Measurements from ENCODE around the gene FES. TPM values are rescaled to one million over a fixed set of nuclear protein-coding genes. Genes with fewer than 3 reads are reported as not detected.

Gene FES
- total and polyA plus RNA-seq, 2 experiments from 2014 or later: 3.5 TPM

DNA sequence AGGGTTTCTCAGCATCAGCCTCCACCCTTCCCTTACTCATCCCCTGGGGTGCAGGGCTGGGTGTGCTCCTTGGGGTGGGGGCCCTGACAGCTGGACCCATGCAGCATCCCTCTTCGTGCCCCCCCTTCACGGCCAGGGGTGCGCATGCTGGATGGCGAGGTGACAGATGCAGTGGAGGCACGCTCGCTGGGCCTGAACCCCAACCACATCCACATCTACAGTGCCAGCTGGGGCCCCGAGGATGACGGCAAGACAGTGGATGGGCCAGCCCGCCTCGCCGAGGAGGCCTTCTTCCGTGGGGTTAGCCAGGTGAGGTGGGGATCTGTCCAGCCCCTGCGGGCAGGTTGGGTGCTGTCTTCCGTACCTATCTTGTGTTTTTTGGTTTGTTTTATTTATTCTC, 6.3 kb upstream of the FES start:
- H3F3A ChIP-seq (ENCODE audit: insufficient read depth): no peaks in the 10 kb centered on the region; the same call in 1 of the 2 replicates
- in situ Hi-C loops (cut with MboI): loop anchor here (25.0 kb wide), 1 partner anchor 566 kb away; no protein-coding TSS in a partner anchor
- no peak overlapping the region for H3K9ac ChIP-seq
- 88 to 90% methylated on average over 13 to 14 of the region's 14 CpGs for WGBS, 2 experiments (ENCODE audit: low coverage in 1 of 2, low lambda C conversion rate in 2 of 2, missing lambda C conversion rate in 2 of 2)
- H3K9me3 ChIP-seq (ENCODE audit: low read depth): no peaks in the 10 kb centered on the region
- no peaks in the 10 kb centered on the region for H3K27me3 ChIP-seq (replicated peaks; ENCODE audit: insufficient read depth)
- TF ChIP-seq EZH2phosphoT487 (IDR thresholded peaks at IDR 0.05; ENCODE audit: insufficient read depth, low read depth) (no peak), EZH2 (IDR thresholded peaks at IDR 0.05; ENCODE audit: insufficient read depth, poor library complexity, severe bottlenecking) (no peak)
- no peak overlapping the region for H3K4me3 ChIP-seq
- H2AFZ ChIP-seq: no peak overlapping the region
- H4K20me1 ChIP-seq (ENCODE audit: insufficient read depth): no peaks in the 10 kb centered on the region
- no peak overlapping the region for H3K4me2 ChIP-seq (ENCODE audit: unreplicated experiment)
- peaks cover 5% of the 10 kb centered on the region; the same call in 1 of the 2 replicates for H3K36me3 ChIP-seq (ENCODE audit: low read depth)
- no peak for DNase-seq
- H3K9me2 ChIP-seq (ENCODE audit: insufficient read depth): no peaks in the 10 kb centered on the region
- no peak overlapping the region for H3K27ac ChIP-seq
- H3K79me2 ChIP-seq (ENCODE audit: insufficient read depth): peaks cover 36% of the 10 kb centered on the region
- H3K4me1 ChIP-seq (ENCODE audit: insufficient read depth): peaks cover 13% of the 10 kb centered on the region

DNA sequence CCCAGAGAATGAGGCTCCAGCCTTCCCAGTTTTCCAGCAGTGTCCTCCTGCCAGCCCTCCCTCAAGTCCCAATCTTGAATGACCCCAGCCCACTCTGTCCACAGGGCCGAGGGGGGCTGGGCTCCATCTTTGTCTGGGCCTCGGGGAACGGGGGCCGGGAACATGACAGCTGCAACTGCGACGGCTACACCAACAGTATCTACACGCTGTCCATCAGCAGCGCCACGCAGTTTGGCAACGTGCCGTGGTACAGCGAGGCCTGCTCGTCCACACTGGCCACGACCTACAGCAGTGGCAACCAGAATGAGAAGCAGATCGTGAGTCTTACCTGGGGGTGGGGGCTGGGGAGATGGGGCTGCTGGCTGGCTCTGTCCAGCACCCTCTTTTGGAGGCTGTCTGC, 5.6 kb upstream of the FES start:
- Histone ChIP-seq H3K4me3 (no peak overlapping the region), H3K9ac (no peak overlapping the region), H3K9me2 (ENCODE audit: insufficient read depth) (no peaks in the 10 kb centered on the region), H3K27ac (no peak overlapping the region), H3K36me3 (ENCODE audit: low read depth) (peaks cover 5% of the 10 kb centered on the region; the same call in 1 of the 2 replicates), H3K4me1 (ENCODE audit: insufficient read depth) (peaks cover 6% of the 10 kb centered on the region), H3K4me2 (ENCODE audit: unreplicated experiment) (no peak overlapping the region), H4K20me1 (ENCODE audit: insufficient read depth) (no peaks in the 10 kb centered on the region), H3F3A (ENCODE audit: insufficient read depth) (no peaks in the 10 kb centered on the region; the same call in 1 of the 2 replicates), H3K9me3 (ENCODE audit: low read depth) (no peaks in the 10 kb centered on the region), H3K79me2 (ENCODE audit: insufficient read depth) (peaks cover 30% of the 10 kb centered on the region), H3K27me3 (replicated peaks; ENCODE audit: insufficient read depth) (no peaks in the 10 kb centered on the region), H2AFZ (no peak overlapping the region)
- in situ Hi-C loops (cut with MboI): loop anchor here (25.0 kb wide), 1 partner anchor 566 kb away; no protein-coding TSS in a partner anchor
- WGBS, 2 experiments (ENCODE audit: low coverage in 1 of 2, low lambda C conversion rate in 2 of 2, missing lambda C conversion rate in 2 of 2): 91 to 95% methylated on average over 15 of the region's 15 CpGs
- TF ChIP-seq EZH2phosphoT487 (IDR thresholded peaks at IDR 0.05; ENCODE audit: insufficient read depth, low read depth): no peak
- no peak for DNase-seq

DNA sequence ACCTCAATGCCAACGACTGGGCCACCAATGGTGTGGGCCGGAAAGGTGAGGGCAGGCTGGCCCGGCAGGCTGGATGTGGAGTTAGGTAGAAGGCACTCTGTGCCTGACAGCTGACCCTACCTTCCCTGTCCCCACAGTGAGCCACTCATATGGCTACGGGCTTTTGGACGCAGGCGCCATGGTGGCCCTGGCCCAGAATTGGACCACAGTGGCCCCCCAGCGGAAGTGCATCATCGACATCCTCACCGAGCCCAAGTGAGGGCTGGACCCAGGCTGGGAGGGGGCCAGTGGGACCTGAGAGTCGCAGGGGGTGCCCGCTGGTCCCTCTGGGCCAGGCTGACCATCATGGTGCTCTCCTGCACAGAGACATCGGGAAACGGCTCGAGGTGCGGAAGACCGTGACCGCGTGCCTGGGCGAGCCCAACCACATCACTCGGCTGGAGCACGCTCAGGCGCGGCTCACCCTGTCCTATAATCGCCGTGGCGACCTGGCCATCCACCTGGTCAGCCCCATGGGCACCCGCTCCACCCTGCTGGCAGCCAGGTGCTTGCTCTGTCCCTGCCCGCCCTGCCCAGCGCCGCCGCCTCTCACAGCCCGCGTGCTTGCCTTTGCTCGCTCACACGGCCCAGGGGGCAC, 4.5 kb upstream of the FES start:
- in situ Hi-C loops (cut with MboI): loop anchor here (10.0 to 25.0 kb wide), 2 partner anchors 225 to 568 kb away; no protein-coding TSS in a partner anchor
- Histone ChIP-seq H3K36me3 (ENCODE audit: low read depth) (peaks cover 5% of the 10 kb centered on the region; the same call in 1 of the 2 replicates), H3K9ac (no peak overlapping the region), H3K27me3 (replicated peaks; ENCODE audit: insufficient read depth) (no peaks in the 10 kb centered on the region), H3K79me2 (ENCODE audit: insufficient read depth) (peaks cover 18% of the 10 kb centered on the region), H3K9me2 (ENCODE audit: insufficient read depth) (no peaks in the 10 kb centered on the region), H4K20me1 (ENCODE audit: insufficient read depth) (no peaks in the 10 kb centered on the region), H3K4me2 (ENCODE audit: unreplicated experiment) (no peak overlapping the region), H3K27ac (no peak overlapping the region), H3K9me3 (ENCODE audit: low read depth) (no peaks in the 10 kb centered on the region), H3K4me3 (no peak overlapping the region), H3K4me1 (ENCODE audit: insufficient read depth) (peaks cover 4% of the 10 kb centered on the region; the same call in 1 of the 2 replicates), H2AFZ (no peak overlapping the region), H3F3A (ENCODE audit: insufficient read depth) (no peaks in the 10 kb centered on the region; the same call in 1 of the 2 replicates)
- 92% methylated on average over 23 to 35 of the region's 35 CpGs for WGBS, 2 experiments (ENCODE audit: low coverage in 1 of 2, low lambda C conversion rate in 2 of 2, missing lambda C conversion rate in 2 of 2)
- TF ChIP-seq EZH2 (IDR thresholded peaks at IDR 0.05; ENCODE audit: insufficient read depth, poor library complexity, severe bottlenecking) (no peak), EZH2phosphoT487 (IDR thresholded peaks at IDR 0.05; ENCODE audit: insufficient read depth, low read depth) (no peak)
- DNase-seq: no peak

DNA sequence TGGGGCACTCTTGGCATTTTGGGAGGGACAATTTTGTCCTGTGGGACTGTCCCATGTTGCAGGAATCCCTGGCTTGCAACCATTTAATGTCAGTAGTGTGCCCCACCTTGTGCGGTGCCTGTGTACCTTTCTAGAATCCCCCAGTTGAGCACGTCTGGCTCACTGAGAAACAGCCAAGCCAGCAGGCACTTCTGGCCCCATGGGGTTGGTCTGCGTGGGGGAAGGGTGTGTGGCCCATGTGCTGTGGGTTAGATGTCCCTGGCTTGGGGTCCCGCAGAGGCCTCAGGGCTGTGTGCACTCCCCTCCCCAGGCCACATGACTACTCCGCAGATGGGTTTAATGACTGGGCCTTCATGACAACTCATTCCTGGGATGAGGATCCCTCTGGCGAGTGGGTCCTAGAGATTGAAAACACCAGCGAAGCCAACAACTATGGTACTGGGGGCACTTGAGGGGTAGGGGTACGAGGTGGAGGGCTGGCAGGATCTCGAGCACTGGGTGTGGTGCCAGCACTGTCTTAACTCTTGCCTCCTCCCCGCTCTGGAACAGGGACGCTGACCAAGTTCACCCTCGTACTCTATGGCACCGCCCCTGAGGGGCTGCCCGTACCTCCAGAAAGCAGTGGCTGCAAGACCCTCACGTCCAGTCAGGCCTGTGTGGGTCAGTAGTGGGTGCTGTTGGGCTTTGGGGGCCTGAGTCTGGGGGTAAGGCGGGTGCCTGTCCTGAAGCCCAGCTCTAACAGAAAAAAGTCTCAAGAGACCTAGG, 3.7 kb upstream of the FES start:
- Histone ChIP-seq H3K9me2 (ENCODE audit: insufficient read depth) (no peaks in the 10 kb centered on the region), H3K9ac (no peak overlapping the region), H3K9me3 (ENCODE audit: low read depth) (no peaks in the 10 kb centered on the region), H3K4me1 (ENCODE audit: insufficient read depth) (peaks cover 4% of the 10 kb centered on the region; the same call in 1 of the 2 replicates), H3K27ac (no peak overlapping the region), H2AFZ (no peak overlapping the region), H3K27me3 (replicated peaks; ENCODE audit: insufficient read depth) (no peaks in the 10 kb centered on the region), H3K4me2 (ENCODE audit: unreplicated experiment) (no peak overlapping the region), H4K20me1 (ENCODE audit: insufficient read depth) (no peaks in the 10 kb centered on the region), H3K36me3 (ENCODE audit: low read depth) (peaks cover 5% of the 10 kb centered on the region; the same call in 1 of the 2 replicates), H3F3A (ENCODE audit: insufficient read depth) (peaks cover 3% of the 10 kb centered on the region; the same call in 1 of the 2 replicates), H3K79me2 (ENCODE audit: insufficient read depth) (peaks cover 11% of the 10 kb centered on the region), H3K4me3 (no peak overlapping the region)
- no peak for DNase-seq
- in situ Hi-C loops (cut with MboI): loop anchor here (10.0 to 25.0 kb wide), 2 partner anchors 226 to 568 kb away; no protein-coding TSS in a partner anchor
- TF ChIP-seq EZH2phosphoT487 (IDR thresholded peaks at IDR 0.05; ENCODE audit: insufficient read depth, low read depth): no peak
- TF ChIP-seq EZH2 (IDR thresholded peaks at IDR 0.05; ENCODE audit: insufficient read depth, poor library complexity, severe bottlenecking): no peak
- 77 to 79% methylated on average over 15 to 16 of the region's 16 CpGs for WGBS, 2 experiments (ENCODE audit: low coverage in 1 of 2, low lambda C conversion rate in 2 of 2, missing lambda C conversion rate in 2 of 2)
